GM23248 (cell line): ENCODE measurements around the gene HSD17B4.
"Not testable (repeated sequence)": the region's sequence is repeated elsewhere in the genome, so short reads cannot be mapped to it uniquely, and the experiment has no call there.

Experiments used
- EZH2 ChIP-seq: fragments of 200-600 bp; sonication (generic); IDR thresholded peaks from 2 replicates; pipeline ENCODE4 v1.6.1; 2018; ENCODE audit warnings: antibody characterized with exemption, mild to moderate bottlenecking; ENCODE audit not compliant: insufficient read depth, poor library complexity, severe bottlenecking
- EZH2phosphoT487 ChIP-seq: fragments of 200-600 bp; sonication (generic); IDR thresholded peaks from 2 replicates; pipeline ENCODE4 v1.6.1; 2018; ENCODE audit warnings: antibody characterized with exemption, moderate library complexity, mild to moderate bottlenecking, low read depth; ENCODE audit not compliant: insufficient read depth

- not testable (repeated sequence) for TF ChIP-seq EZH2phosphoT487, EZH2
Measured at GRCh38 chr5:119427596-119427995, 24.7 kb upstream of the HSD17B4 start.
